Fibroblast of lung (primary cell): Measurements from ENCODE around the gene RPEL1.

Source experiments
- EZH2 ChIP-seq: IDR thresholded peaks from 2 replicates; pipeline ENCODE4 v1.5.1; 2012; ENCODE audit warnings: low read length, control low read depth, mild to moderate bottlenecking; ENCODE audit errors: missing control alignments
- TF ChIP-seq, protein P1 (sequence below), 2 donors: IDR thresholded peaks in 1 of 2; conservative IDR thresholded peaks in 1 of 2; 1 replicate in 1 of 2; 2 replicates in 1 of 2; pipeline ENCODE4 v1.5.1; 2011 to 2012; ENCODE audit warnings: low read length in 2 of 2, control low read depth in 1 of 2, inconsistent platforms in 1 of 2, low read depth in 1 of 2, mild to moderate bottlenecking in 1 of 2

DNA sequence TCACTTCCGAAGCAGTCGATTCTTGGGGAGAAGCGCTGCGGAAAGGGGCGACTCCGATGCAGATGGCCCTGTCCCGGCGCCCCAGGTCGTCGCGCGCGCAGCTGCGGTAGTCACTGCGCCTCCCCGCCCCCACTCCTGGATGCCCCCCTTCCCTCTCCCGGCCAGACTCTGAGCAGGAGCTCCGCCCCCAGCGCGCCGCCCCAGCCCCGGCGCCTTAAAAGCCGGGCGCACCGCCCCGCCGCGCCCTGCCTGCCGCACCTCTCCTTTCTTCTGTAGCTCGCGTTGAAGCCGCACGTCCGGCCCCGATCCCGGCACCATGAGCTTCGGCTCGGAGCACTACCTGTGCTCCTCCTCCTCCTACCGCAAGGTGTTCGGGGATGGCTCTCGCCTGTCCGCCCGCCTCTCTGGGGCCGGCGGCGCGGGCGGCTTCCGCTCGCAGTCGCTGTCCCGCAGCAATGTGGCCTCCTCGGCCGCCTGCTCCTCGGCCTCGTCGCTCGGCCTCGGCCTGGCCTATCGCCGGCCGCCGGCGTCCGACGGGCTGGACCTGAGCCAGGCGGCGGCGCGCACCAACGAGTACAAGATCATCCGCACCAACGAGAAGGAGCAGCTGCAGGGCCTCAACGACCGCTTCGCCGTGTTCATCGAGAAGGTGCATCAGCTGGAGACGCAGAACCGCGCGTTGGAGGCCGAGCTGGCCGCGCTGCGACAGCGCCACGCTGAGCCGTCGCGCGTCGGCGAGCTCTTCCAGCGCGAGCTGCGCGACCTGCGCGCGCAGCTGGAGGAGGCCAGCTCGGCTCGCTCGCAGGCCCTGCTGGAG is 31.4 kb downstream of the RPEL1 start, which contains the start of gene INA:
- TF ChIP-seq, protein P1, sequence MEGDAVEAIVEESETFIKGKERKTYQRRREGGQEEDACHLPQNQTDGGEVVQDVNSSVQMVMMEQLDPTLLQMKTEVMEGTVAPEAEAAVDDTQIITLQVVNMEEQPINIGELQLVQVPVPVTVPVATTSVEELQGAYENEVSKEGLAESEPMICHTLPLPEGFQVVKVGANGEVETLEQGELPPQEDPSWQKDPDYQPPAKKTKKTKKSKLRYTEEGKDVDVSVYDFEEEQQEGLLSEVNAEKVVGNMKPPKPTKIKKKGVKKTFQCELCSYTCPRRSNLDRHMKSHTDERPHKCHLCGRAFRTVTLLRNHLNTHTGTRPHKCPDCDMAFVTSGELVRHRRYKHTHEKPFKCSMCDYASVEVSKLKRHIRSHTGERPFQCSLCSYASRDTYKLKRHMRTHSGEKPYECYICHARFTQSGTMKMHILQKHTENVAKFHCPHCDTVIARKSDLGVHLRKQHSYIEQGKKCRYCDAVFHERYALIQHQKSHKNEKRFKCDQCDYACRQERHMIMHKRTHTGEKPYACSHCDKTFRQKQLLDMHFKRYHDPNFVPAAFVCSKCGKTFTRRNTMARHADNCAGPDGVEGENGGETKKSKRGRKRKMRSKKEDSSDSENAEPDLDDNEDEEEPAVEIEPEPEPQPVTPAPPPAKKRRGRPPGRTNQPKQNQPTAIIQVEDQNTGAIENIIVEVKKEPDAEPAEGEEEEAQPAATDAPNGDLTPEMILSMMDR (conservative IDR thresholded peaks at IDR 0.05 in 1 of 2, IDR thresholded peaks at IDR 0.05 in 1 of 2; ENCODE audit: low read depth in 1 of 2, low read length in 2 of 2), result no peak
- peak; percentile 86 for TF ChIP-seq EZH2
